ENCODE measurements around the gene PARS2.
A peak's percentile ranks its signal among the peaks of the same experiment; 100 is the strongest.

The PARS2 gene

DNA sequence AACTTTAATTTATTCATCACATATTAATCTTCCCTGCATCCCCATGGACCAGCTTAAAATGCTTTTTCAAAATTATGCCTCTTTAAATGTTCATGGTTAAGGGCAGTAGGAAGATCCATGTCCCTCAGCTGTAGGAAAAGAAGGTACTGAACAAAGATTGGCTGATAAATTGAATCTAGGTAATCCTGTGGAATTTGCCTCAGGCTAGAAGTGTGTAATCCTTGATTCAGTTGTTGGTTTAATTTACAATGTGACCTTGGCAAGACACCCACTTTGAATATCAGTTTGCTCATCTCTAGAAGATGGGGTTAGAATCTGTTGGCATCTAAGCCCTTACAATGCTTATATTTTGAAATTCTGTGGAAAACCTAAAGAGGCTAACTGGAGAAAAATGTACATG, 42.6 kb downstream of the PARS2 start:
- no peak for DNase-seq

DNA sequence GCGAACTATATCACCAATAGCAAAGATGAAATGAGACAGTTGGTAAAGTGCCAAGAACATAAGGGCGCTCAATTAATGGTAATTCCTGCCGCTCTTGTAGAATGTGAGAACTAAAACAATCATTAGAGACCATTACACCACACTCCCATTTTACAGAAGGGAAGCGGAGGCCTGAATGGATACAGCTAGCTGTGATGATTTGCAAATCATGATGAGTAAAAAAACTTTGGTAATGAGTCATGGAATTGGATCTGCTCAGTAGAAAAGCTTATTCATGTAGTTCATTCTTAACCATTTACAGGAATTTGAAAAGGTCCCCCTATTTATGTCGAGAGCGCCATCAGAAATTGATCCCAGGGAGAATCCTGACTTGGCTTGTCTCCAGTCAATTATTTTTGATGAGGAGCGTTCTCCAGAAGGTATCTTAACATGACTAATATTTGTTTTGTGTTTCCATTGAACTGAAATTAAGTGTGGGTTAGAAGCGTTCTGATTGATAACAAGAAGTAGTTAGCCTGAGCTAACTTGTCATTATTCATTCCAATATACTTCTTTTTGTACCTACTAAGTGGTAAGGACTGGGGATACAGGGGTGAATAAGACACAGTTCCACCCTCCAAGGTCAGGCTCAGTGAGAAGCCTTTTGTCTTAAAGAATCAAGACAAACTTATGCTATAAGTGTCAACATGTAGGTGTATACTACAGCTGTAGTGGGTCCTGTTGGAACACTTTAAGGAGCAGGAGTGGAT, 47.9 kb downstream of the PARS2 start:
- no peak for DNase-seq

DNA sequence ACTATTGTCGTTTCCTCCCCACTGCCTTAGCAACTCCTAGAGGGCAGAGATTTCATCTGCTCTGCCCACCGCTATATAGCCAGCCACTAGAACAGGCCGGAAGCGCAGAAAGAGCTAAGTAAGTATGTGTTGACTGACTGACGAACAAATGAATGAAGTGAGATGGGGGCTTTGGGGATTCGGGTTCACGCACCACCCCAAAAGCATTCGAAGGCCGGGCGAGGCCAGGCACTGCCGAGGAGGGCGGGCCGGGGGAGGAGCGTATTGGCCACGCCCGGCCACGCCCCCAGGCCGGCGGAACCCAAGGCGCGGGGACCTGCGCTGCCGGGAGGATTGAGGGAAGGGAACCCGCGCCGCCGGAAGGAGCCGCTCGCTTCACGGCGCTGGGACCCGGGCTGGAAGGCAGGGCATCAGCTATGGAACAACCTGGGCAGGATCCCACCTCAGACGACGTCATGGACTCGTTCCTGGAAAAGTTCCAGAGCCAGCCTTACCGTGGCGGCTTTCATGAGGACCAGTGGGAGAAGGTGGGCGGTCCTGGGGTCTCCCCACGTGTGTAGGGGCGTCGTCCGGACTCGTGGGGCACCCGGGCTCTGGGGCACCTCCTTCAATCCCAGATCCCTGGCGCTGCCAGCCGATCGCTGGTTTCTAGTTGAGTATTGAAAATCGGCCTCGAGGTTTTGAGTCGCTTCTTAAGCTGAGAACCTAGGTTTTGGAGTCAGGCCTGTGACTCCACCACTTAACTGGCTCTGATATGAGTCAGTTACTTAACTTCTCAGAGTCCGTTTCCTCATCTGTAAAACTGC, 48.6 kb downstream of the PARS2 start, which contains the start of gene TTC4:
Gene TTC4 (plus strand): TSS at position 369 of the 806 bp plus-strand sequence. CDS start 48 bp downstream, at position 417.
- peak; percentile 87 for DNase-seq

DNA sequence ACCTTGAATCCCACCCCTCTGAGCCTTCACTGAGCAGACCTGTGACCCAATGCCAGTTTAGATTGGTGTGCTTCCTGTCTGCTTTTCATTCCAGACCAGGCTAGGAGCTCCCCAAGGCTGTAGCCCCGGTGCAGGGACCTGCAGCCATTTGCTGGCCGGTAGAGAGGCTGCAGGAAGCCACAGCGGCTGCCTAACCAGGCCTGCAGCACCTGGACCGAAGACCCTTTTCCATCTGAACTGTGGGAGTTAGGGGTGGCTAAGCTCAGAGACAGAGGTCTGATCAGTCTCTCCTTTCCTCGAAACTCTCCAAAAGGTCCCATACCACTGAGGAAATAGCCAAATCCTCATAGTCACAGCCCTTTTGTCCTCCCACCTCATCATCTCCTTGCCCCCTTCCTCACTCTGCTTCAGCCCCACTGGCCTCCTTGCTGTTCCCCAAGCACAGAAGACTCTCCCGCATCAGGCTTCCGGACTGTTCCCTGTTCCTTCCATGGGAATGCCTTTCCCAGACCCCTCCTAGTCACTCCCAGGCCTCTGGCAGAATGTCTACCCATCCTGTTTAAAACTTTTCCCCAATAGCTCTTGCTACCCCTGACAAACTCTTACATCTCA, 49.3 kb downstream of the PARS2 start:
- no peak for DNase-seq

- DNase-seq, result no peak
Observed at GRCh38 chr1:54711536-54711935, 52.8 kb downstream of the PARS2 start.

DNA sequence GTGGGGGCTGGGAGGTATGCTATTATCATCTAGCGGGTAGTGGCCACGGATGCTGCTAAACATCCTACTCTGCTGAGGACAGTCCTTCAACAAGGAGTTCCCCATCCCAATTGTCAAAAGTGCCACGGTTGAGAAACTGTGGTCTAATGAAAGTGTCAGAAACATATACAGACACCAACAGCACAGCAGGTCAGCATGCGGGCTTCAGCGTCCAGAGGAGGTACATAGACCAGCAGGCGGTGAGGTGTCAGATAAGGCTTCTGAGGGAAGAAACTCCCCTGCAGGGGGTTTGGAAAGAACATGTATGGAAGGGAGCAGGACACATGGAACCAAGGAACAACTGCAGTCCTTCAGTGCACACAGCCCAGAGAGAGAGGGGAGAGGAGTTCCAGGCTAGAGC, 53.5 kb downstream of the PARS2 start:
- DNase-seq, result no peak

- no peak for DNase-seq
Observed at GRCh38 chr1:54710434-54710833, 53.9 kb downstream of the PARS2 start.

DNA sequence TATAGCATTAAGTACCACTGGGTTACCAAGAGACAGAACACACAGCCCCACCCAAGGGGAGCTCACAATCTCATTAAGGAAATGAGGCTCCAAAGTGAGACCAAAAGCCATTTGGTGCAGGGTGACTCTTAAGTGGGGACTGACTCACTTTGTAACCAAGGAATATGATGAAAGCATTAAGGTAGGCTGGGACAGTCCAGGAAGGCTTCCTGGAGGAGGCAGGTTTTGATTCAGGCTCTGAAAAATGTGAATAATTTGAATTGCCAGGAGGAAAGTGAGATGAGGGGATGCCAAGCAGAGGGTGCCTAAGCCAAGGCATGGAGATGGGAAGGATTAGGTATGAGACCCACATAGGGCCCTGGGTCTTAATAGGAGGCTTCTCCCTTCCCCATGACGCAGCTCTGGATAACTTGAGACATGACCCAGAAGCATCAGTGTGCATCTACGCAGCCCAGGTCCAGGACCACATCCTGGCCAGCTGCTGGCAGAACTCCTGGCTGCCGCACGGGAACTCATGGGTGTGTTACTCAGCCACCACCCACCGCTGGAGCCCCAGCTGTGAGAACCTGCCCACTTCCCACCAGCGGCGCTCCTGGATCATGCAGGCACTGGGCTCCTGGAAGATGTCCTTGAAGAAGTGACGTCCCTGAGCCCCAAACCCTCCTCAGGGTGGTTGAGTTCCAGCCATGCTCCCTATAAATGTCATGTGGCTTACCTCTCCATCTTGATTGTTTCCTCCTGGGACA, 54.6 kb downstream of the PARS2 start:
- DNase-seq, result no peak

- no peak for DNase-seq
Observed at GRCh38 chr1:54708385-54708784, 55.9 kb downstream of the PARS2 start.
